ENCODE data around the gene MYH4.

MYH4 gene

GRCh38 chr17:10469459-10469858 lies at the start of gene MYH4:
MYH4 (minus strand) TSS chr17:10469559; CDS start chr17:10466745, 2,814 bp downstream.
- DNase-seq: no peak

GRCh38 chr17:10518271-10519037 lies 49.1 kb upstream of the MYH4 start, which contains the start of gene MYH1:
MYH1 (minus strand) TSS chr17:10518542; CDS start chr17:10516642, 1,900 bp downstream.
- no peak for DNase-seq

DNA sequence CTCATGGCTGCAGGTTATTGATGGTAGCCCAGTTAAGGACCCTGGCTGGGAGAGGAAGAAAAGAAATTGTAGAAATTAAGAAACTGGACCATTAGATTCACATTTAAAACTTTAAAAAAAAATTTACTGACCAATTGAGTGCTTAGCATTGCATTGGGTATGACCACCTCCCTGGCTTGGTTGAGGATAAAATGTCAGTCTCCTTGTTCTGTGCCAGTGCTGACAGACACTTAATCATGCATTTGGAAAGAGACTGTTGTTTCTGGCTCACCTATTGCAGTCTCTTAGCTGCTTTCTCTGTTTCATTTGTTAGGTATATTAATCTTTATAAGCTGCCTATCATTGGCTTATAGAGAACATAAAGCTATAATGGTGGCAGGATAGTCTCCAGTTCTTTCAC lies 47.3 kb upstream of the MYH4 start:
- no peak for DNase-seq

- DNase-seq: no peak
Measured at GRCh38 chr17:10516065-10516464, 46.7 kb upstream of the MYH4 start.

DNA sequence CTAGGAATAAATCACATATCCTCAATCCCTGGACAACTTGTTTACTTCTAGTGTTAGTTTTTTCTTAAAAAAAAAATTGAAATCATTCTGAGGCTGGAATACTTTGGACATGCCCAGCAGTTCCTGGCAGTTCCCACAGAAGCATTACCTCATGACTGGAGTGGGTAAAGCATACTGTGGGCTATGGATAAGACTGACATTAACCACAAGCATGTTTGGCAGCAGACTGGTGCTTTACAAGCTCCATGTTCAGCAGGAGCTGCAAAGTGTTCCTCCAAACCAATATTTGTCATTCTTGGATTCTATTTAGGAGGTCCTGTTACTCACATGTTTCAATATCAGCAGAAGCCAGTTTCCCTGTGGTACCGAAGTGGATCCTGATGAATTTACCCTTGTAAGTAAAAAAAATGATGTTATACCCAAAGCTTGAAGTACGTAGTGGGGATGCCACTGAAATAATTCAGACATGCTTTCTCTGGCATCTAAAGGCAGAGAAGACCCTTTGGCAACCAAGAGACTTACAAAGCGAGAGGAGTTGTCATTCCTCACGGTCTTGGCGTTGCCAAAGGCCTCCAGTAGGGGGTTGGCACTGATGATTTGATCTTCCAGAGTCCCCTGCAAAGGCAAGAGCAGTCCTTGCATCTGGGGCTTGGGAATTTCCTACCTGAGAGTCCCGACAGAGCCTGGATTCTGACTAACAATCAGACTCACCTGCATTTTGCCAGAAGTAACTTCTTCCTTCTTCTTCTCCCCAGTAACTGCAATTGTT lies 44.1 kb upstream of the MYH4 start:
- DNase-seq: no peak

GRCh38 chr17:10512856-10513255 lies 43.5 kb upstream of the MYH4 start:
- no peak for DNase-seq

GRCh38 chr17:10499950-10500349 lies 30.6 kb upstream of the MYH4 start:
- no peak for DNase-seq

DNA sequence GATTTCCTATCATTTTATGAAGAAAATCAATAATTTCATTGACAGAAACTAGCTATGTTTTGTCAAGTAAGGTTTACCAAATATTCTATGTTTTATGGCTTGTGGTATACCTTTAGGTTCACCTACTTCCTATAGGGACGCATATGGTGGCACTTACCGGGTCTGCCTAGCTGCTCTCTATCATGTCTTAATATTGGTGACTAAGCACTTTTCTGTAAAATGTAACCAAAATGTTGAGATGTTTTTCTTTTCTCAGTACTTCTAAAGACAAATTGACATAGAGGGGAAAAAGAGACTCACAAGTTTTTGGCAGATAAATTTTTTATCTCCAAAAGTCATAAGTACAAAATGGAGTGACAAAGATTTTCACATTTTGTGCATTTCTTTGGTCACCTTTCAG lies 22.6 kb upstream of the MYH4 start:
- DNase-seq: no peak

DNA sequence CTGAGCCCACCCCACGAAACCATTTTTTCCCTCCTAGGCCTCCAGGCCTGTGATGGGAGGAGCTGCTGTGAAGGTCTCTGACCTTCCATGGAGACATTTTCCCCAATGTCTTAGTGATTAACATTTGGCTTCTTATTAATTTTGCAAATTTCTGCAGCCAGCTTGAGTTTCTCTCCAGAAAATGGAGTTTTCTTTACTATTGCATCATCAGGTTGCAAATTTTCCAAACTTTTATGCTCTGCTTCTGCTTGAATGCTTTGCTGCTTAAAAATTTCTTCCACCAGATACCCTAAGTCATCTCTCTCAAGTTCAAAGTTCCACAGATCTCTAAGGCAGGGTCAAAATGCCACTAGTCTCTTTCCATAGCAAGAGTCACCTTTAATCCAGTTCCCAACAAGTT lies 12.9 kb upstream of the MYH4 start:
- no peak for DNase-seq

- no peak for DNase-seq
Measured at GRCh38 chr17:10477701-10478100, 8.3 kb upstream of the MYH4 start.

- DNase-seq: no peak
Measured at GRCh38 chr17:10474536-10474935, 5.2 kb upstream of the MYH4 start.

DNA sequence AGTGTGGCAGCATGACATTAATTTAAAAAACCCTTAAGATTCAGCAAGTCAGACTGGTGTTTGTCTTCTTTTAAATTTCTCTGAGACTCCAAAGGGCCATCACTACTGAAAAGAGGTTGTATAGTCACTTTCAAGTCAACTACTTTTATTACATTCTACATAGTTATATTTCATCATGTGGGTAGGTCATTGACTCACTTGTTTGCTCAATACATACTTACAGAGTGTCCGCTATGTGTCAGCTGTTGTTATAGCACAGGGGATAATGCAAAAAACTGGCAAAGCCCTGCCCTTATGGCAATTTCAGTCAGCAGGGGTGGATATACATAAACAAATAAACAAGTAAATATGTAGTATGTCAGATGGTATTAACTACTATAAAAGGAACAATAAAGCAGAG lies 2.5 kb upstream of the MYH4 start:
- DNase-seq: no peak

GRCh38 chr17:10463402-10463801 lies 6.0 kb downstream of the MYH4 start:
- DNase-seq: no peak

- DNase-seq: no peak
Measured at GRCh38 chr17:10460062-10460461, 9.3 kb downstream of the MYH4 start.

- DNase-seq: no peak
Measured at GRCh38 chr17:10458701-10459100, 10.7 kb downstream of the MYH4 start.

DNA sequence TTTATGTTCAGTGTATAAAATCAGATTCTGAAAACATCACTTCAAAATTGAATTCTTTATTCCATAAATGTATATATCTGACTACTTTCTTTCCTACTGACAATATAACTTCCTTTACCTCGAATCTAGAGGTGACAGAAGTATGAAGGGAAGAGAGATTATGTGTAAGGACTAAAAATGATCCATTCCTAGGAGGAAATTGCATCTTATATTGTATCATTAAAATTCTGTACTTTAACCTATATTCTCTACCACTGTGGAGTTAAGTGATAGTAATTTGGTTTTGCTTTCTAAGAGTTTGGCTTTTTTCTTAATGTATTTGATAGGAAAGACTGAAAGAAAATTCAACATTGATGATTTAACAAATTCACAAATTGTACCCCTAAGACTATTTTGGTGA lies 11.4 kb downstream of the MYH4 start:
- DNase-seq: no peak

- no peak for DNase-seq
Measured at GRCh38 chr17:10447026-10447931, 22.1 kb downstream of the MYH4 start.

- DNase-seq: no peak
Measured at GRCh38 chr17:10439816-10440215, 29.5 kb downstream of the MYH4 start.

DNA sequence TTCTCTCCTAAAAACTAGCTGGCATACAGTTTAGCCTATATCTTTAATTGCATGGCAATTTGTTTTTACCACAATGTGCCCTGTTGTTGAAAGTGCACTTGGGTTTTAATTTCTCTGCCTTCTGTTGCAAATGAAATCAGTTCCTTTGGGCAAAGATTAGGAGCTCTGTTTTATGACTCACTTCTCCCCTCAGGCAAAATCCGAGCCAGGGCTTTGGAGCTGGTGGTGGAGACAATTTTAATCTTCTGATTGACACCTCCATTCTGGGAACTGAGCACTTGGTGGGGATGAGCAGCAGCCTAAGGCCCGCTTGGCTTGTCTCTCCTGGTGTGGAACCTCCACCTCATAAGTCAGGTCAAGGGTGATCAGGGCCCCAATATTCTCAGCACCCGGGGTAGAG lies 34.3 kb downstream of the MYH4 start:
- DNase-seq: no peak

GRCh38 chr17:10429421-10430045 lies 39.8 kb downstream of the MYH4 start:
- no peak for DNase-seq

- DNase-seq: no peak
Measured at GRCh38 chr17:10428781-10429180, 40.6 kb downstream of the MYH4 start.

- DNase-seq: no peak
Measured at GRCh38 chr17:10421900-10422542, 47.3 kb downstream of the MYH4 start, which contains the start of gene MYH8. MYH8 (minus strand) TSS chr17:10421950; CDS start chr17:10420227, 1,723 bp downstream.

Data from DMS53 (cell line).